ENCODE data around the gene ANGPTL2.

DNA sequence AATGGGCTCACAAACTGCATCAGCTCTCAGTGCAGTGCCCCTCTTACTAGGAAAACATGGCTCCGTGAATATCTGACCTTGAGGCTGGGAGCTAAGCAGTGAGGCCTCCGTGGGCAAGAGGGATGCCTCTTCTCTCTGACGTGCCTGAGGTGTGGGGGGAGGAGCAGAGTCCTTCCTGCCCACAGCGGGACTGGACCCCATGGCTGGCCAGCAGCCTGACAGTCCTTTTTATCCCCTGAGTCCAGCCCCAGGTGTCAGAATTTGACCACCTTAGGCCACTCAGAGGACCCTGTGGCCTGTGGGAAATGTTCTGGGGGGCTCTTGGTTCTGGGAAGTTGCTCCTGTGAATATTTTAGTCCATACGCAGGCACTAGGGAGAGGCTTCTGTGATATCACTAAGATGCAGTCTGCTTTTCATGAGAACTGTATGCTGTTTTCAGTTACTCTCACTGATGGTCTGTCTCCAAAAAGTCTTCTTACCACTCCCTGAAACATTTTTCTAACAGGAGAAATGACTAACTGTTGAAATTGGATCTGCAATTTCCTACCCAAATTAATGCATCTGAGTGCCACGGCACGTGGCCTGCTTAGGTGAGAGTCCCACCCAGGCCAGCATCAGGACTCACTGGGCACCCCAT lies 23.4 kb downstream of the ANGPTL2 start:
- TF ChIP-seq POLR2A (IDR thresholded peaks at IDR 0.05; ENCODE audit: low read length): no peak
- no peak for TF ChIP-seq GATA1 (IDR thresholded peaks at IDR 0.05; ENCODE audit: low read depth, low read length)

Data from erythroblast (primary cell).